Measurements from ENCODE around the gene TC2N.

DNA sequence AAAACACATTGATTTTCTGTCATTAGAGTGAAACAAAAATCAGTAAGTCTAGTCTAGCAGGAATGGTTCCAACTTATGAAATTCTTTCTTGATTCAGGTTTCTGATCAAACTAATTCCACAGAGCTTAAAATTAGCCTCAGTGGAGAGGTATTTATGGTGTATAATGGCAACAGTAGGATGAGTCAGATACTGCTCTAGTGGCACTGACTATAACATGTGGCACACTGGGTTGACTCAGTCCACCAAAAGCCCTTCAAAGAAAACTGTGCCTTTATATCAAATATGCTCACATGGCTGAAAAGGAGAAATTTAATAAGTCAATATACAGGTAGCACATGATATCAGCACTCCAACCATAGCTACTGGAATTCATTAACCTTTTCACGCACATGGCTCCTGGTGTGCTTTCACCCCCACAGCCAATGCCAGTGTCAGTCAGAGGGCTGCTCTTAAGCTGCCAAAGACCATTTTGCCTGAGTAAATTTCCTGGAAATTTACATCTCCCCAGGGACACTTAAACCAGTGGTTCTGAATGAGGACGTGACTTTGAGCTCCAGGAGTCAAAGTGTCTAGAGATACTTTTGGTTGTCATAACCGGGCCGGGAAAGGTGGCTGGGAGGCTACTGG is 113.7 kb downstream of the TC2N start:
- TF ChIP-seq, protein P1, sequence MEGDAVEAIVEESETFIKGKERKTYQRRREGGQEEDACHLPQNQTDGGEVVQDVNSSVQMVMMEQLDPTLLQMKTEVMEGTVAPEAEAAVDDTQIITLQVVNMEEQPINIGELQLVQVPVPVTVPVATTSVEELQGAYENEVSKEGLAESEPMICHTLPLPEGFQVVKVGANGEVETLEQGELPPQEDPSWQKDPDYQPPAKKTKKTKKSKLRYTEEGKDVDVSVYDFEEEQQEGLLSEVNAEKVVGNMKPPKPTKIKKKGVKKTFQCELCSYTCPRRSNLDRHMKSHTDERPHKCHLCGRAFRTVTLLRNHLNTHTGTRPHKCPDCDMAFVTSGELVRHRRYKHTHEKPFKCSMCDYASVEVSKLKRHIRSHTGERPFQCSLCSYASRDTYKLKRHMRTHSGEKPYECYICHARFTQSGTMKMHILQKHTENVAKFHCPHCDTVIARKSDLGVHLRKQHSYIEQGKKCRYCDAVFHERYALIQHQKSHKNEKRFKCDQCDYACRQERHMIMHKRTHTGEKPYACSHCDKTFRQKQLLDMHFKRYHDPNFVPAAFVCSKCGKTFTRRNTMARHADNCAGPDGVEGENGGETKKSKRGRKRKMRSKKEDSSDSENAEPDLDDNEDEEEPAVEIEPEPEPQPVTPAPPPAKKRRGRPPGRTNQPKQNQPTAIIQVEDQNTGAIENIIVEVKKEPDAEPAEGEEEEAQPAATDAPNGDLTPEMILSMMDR (IDR thresholded peaks at IDR 0.05; ENCODE audit: poor library complexity, severe bottlenecking) = no peak
- TF ChIP-seq POLR2AphosphoS5 (IDR thresholded peaks at IDR 0.05) = no peak
- TF ChIP-seq EP300 (conservative IDR thresholded peaks at IDR 0.05; ENCODE audit: poor library complexity, severe bottlenecking) = no peak
- no peak for TF ChIP-seq RAD21 (conservative IDR thresholded peaks at IDR 0.05)
- no peak for TF ChIP-seq EZH2 (IDR thresholded peaks at IDR 0.05; ENCODE audit: borderline replicate concordance, insufficient read depth, low read length, poor library complexity, severe bottlenecking)
- TF ChIP-seq, protein P2, sequence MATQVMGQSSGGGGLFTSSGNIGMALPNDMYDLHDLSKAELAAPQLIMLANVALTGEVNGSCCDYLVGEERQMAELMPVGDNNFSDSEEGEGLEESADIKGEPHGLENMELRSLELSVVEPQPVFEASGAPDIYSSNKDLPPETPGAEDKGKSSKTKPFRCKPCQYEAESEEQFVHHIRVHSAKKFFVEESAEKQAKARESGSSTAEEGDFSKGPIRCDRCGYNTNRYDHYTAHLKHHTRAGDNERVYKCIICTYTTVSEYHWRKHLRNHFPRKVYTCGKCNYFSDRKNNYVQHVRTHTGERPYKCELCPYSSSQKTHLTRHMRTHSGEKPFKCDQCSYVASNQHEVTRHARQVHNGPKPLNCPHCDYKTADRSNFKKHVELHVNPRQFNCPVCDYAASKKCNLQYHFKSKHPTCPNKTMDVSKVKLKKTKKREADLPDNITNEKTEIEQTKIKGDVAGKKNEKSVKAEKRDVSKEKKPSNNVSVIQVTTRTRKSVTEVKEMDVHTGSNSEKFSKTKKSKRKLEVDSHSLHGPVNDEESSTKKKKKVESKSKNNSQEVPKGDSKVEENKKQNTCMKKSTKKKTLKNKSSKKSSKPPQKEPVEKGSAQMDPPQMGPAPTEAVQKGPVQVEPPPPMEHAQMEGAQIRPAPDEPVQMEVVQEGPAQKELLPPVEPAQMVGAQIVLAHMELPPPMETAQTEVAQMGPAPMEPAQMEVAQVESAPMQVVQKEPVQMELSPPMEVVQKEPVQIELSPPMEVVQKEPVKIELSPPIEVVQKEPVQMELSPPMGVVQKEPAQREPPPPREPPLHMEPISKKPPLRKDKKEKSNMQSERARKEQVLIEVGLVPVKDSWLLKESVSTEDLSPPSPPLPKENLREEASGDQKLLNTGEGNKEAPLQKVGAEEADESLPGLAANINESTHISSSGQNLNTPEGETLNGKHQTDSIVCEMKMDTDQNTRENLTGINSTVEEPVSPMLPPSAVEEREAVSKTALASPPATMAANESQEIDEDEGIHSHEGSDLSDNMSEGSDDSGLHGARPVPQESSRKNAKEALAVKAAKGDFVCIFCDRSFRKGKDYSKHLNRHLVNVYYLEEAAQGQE (IDR thresholded peaks at IDR 0.05; ENCODE audit: borderline replicate concordance) = no peak
- TF ChIP-seq SMC3 (conservative IDR thresholded peaks at IDR 0.05; ENCODE audit: poor library complexity) = no peak
- no peak for TF ChIP-seq TAF1 (IDR thresholded peaks at IDR 0.05; ENCODE audit: low read depth)

Data from neural cell (in vitro differentiated cells).